Erythroblast (primary cell): ENCODE data around the gene FAM50B.

Source experiments
- DNase-seq, 2 experiments: peaks; one replicate each; lab custom pipeline; 2025; lab: John Stamatoyannopoulos, UW
- GATA1 ChIP-seq: IDR thresholded peaks from 2 replicates; pipeline ENCODE4 v1.6.1; 2011; ENCODE audit warnings: low read depth, mild to moderate bottlenecking, control low read depth, low read length, moderate library complexity
- POLR2A ChIP-seq: IDR thresholded peaks from 2 replicates; pipeline ENCODE4 v1.6.1; 2011; ENCODE audit warnings: mild to moderate bottlenecking, low read length

FAM50B gene

GRCh38 chr6:3895312-3895653 lies 46.1 kb downstream of the FAM50B start:
- no peak for DNase-seq
- TF ChIP-seq POLR2A (no peak), GATA1 (no peak)

GRCh38 chr6:3895805-3896204 lies 46.6 kb downstream of the FAM50B start:
- DNase-seq, result no peak
- TF ChIP-seq GATA1 (no peak), POLR2A (no peak)

- no peak for TF ChIP-seq POLR2A
- no peak for TF ChIP-seq GATA1
- no peak for DNase-seq
These were observed 49.3 kb downstream of the FAM50B start for GRCh38 chr6:3898265-3898994.

- DNase-seq, result no peak
- TF ChIP-seq POLR2A (no peak), GATA1 (no peak)
These were observed 49.9 kb downstream of the FAM50B start for GRCh38 chr6:3899061-3899460.

GRCh38 chr6:3899970-3900439 lies 50.8 kb downstream of the FAM50B start:
- DNase-seq, result no peak
- TF ChIP-seq GATA1, result no peak
- no peak for TF ChIP-seq POLR2A
